NCI-H2196 treated with DMSO at 0.1 percent for 48 hours (cell line): ENCODE results near the gene RLIM.
"Not testable (repeated sequence)": the region's sequence is repeated elsewhere in the genome, so short reads cannot be mapped to it uniquely, and the experiment has no call there.

Experiments
- DNase-seq: peaks from one replicate; lab custom pipeline; 2025; ENCODE audit not compliant: unreplicated experiment; lab: John Stamatoyannopoulos, UW

RLIM gene, protein sequence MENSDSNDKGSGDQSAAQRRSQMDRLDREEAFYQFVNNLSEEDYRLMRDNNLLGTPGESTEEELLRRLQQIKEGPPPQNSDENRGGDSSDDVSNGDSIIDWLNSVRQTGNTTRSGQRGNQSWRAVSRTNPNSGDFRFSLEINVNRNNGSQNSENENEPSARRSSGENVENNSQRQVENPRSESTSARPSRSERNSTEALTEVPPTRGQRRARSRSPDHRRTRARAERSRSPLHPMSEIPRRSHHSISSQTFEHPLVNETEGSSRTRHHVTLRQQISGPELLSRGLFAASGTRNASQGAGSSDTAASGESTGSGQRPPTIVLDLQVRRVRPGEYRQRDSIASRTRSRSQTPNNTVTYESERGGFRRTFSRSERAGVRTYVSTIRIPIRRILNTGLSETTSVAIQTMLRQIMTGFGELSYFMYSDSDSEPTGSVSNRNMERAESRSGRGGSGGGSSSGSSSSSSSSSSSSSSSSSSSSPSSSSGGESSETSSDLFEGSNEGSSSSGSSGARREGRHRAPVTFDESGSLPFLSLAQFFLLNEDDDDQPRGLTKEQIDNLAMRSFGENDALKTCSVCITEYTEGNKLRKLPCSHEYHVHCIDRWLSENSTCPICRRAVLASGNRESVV

DNA sequence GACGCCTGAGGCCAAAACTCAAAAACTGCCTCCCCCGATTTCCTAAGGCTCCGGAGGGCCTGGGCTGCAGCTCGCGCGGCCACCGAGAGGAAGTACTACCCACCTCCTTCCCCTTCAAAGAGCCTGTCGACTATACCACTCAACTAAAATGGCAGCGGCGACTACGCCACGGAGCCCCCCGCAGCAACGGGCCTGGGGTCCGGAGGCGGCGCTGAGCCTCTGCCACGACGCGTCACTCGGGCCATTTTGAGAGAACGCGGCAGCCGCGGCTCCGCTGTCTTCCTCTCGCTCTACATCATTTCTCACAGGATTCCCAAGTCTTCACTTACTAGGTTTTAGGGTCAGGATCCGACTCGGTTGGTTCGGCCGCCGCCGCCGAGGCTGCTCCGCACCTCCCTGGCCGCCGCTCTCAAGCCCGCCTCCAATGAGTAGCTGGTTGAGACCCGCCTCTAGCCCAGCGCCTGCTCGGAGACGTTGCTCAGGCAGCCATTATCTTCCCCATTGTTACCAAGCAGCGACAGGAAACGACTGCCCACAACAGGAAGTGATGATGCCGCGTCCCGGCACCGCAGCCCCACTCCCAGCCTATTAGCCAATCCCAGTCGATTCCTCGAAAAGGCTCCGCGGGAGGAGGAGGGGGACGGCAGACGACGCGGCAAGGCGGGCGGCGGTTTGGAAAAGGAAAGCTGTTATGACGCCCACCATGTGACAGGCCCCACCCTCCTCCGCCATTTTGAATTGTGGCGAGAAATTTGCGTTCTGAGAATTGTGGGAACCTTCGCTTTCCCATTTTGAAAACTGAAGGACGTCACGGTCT, at the start of gene RLIM:
Gene RLIM (minus strand): TSS at position 532 of the 817 bp plus-strand sequence. CDS start 18,647 bp downstream, outside the sequence.
- DNase-seq, result peak; percentile 78

DNA sequence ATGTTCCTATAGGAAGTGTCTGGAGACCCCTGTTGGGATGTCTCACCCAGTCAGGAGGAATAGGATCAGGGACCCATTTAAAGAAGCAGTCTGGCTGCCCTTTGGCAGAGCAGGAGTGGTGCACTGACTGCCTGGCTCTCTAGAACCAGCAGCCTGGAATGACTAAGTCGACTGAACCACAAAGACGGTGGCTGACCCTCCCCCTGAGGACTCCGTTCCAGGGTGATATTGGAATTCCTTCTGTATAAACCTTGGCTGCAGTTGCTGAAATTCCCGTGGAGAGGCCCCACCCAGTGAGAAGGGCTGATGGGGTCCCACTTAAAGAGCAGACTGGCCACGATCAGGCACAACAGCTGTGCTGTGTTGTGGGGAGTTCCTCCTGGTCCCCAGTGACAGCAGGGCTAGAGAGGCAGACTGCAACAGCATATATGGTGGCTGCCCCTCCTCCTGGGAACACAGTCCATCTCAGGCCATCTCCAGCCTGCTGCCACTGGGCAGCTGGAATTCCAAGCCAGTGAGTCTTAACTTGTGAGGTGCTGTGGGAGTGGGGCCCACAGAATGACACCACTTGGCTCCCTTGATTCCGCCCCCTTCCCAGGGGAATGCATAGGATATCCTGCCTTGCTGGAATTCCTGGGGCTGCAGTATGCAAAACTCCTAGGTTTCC, 41.8 kb upstream of the RLIM start:
- DNase-seq, result no peak

DNA sequence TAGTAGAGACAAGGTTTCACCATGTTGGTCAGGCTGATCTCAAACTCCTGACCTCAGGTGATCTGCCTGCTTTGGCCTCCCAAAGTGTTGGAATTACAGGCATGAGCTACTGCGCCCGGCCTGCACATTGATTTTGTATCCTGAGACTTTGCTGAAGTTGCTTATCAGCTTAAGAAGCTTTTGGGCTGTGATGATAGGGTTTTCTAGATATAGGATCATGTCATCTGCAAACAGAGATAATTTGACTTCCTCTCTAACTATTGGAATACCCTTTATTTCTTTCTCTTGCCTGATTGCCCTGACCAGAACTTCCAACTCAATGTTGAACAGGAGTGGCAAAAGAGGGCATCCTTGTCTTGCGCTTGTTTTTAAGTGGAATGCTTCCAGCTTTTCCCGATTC, 40.5 kb upstream of the RLIM start:
- DNase-seq, result not testable (repeated sequence)

DNA sequence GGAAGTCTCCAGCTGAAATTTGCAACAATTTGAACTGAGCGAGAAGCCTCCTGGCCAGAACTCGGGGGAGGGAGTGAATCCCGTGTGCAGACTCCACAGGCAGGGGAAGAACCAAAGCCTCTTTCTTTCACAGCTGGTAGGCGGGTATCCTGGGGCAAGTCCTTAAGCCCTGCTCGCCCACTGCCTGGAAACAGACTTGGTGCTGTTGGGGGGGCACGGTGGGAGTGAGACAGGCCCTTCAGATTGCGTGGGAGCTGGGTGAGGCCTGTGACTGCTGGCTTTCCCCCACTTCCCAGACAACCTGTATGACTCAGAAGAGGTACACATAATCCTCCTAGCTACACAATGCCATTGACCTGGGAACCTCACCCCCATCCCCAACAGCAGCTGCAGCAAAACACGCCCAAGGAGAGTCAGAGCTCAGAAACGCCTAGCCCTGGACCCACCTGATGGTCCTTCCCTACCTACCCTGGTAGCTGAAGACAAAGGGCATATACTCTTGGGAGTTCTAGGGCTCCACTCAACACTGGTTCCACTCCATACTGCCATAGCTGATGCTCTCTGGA, 22.4 kb upstream of the RLIM start:
- no peak for DNase-seq

DNA sequence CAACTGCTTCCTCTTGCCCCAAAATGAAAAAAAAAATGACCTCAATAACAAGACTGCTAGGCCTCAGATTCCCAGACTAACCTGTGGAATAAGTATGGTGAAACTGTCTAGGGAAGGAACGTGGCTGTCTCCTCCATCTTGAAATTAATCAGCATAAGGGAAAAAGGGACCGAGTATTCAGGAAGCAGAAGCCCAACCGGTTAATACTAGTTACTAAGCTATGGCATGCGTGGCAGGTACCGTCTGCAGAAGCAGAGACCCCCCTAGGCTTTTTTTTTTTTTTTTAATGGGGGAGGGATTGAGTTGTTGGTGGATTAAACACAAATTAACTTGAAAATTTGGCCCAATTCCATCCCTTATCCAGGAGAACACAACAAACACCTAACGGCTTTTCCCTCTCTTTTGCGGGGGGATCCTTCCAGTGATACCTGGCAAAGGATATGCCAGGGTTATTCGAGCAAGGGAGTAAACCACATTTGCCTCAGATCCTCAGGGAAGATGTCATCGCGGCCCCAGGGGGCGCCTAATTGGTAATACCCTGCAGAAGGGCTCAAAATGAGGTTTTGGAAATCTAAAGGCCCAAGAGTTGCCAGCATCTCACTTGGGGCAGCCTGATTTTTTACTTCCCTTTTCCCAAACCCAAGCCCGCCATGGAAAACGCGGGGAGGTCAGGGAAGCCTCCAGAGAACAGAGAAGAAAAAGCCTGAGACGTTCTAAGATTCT, 893 bp downstream of the RLIM start:
- DNase-seq, result no peak

DNA sequence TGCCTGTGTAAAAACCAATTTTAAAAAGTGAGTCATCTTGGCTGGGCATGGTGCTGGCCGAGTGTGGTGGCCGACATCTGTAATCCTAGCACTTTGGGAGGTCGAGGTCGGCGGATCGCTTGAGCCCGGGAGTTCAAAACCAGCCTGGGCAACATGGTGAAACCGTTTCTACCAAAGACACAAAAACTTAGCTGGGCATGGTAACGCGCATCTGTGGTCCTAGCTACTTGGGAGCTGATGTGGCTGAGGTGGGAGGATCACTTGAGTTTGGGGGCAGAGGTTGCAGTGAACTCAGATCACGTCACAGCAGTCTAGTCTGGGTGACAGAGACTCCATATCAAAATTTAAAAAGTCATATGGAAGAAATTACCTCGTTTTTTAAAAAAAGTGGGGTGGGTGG, 7.6 kb downstream of the RLIM start:
- no peak for DNase-seq

DNA sequence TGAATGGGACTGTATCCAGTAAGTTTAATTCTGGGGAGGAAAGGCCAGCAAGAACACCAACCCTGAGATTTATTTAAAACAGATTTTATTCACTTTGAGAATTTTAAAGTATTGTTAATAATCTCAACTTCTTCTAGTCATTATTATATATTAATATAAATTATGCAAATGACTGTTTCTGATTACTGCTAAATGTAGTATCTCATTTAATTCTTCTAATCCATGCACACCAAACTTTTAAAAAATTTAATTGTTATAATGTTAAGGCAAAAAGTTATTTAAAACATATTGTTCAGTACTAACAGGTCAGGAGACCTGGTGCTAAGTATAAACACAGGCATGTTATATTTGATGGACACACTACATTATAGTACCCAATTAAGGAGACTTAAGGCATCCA, 8.1 kb downstream of the RLIM start:
- no peak for DNase-seq

DNA sequence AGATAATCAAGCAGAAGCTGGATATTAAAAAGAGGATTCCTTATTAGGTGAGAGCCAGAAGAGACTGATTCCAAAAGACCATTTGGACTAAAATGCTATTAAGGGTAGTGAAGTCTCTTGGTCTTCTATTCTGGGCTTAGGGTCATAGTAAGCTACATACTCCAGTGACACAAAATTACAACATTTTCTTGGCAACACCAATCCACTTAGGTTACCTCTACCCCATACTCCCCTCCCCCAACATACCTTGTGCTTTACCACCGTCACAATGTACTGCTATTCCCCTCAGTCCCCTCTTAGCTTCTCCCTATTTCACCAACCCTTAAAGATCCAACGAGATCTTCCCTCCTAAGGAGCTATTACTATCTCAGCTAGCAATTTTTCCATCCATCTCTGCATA, 11.4 kb downstream of the RLIM start:
- DNase-seq, result no peak

DNA sequence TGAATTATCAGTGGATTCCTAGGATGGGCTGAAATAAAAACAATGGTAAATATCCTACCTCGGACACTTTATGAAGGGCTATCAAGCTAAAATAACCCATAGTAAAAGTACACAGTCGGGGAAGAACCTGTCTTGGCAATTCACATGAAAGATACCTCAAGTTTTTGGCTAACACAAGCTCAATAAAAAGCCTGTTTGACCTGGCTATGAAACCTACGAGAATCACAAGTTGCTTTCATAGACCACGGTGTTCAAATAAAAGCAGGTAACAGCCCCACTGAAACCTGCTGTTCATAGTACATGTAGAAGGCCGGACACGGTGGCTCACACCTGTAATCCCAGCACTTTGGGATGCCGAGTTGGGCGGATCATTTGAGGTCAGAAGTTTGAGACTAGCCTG, 12.3 kb downstream of the RLIM start:
- DNase-seq, result no peak

DNA sequence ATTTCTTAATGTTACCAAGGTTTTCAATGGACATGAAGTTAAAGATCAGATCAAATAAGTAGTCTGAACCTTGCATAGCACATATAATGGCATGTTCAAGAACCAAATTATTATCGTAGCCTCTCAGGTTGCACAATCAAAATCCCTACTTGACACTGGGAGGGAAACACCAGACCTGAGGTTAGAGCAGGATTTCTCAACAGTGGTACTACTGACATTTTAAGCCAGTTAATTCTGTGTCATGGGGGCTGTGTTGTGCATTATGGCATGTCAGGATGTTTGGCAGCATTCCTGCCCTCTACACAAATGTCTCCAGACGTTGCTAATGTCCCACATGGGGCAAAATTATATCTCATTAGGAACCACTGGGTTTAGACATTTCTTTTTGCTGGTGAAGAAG, 20.8 kb downstream of the RLIM start:
- DNase-seq, result no peak

DNA sequence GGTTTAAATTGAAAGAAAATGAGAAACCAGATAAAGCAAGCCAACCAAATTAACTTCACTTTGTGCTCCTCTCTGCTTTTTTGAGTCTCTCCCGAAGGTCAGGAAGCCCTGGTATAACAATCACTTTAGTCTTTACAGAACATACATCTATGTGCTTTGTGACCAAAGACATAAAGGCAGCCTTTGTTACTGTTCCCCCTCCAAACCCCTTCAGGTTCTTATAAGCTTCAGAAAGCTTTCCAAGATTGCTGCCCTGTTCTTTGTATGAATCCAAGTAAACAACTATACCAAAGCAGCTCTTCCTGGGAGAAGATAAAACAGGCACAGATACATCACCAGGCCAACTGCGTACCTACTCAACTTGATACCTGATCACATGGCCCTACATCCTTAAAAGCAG, 28.7 kb downstream of the RLIM start:
- no peak for DNase-seq

DNA sequence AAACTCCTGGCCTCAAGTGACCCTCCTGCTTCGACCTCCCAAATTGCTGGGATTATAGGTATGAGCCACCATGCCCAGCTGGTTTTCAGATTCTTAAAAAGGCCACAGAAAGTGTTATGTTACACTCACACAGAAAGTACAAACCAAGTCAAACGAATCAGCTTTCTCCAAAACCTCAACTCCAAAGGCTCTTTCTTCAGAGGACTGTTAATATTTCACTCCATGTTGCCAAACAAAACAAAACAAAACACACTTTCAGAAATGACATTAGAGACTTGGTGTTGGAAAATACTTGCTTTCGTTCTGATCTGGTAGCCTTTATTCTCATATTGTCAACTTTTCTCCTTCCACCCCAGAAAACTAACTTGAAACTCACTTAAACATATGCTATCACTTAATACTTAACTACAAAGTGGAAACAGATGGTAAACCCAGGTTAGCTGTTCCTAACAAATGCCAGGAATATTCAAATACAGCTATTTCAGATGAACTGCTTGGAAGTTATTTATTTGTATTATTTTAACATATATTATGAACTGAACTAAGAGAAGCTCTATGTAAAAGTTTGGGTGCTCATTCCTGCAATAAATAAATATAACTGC, 34.7 kb downstream of the RLIM start:
- no peak for DNase-seq

DNA sequence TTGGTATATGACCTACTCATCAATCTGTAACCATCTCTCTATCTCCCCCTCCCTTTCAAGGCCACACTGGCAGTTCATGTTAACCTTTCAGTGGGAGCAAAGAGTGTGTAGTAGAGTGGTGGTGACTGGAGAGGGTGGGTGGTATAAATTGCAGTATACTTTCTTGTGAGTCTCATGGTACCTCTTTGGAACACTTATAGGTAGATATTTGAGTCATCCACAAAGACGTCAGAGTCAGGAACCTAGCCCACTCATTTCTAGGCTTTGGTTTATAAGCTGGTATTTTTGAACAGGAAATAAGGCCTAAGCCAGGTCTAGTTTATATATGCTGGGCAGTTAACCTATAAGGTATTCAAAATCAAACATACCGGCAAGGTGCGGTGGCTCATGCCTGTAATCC, 36.3 kb downstream of the RLIM start:
- DNase-seq, result no peak

DNA sequence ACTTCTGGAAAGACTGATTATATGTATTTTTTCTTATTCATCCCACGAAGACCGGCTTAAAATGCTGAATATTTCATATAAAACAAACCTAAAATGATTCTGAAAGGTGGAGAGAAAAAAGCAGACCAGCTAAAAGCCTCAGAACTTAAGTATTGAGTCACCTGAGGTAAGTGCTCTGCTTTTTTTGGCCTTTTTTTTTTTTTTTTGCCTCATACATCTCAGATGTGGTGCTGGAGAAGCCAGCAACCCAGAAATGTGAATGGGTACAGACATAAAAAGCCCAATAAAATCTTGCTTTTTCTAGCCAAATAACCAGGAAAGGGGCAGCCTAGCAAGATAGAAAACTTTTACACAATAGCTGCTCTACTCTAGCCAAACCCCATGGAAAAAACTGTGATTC, 57.0 kb downstream of the RLIM start:
- DNase-seq, result no peak

DNA sequence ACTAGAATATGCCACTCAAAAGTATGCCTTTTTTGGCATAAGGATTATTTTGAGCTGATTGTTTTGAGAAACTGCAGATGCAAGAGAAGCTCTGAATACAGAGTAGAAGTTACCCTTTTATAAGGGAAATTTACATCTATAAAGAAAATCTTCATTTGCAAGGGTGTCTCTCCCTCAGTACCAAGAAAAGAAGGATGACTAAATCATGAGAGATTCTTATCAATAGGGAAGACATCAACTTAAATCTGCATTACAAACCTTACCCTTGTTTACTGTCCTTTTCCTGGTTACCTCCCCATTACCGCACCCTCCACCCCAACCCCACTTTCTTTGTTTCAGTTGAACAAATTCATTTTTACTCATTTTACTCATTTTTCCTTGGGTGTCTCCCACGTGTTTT, 62.5 kb downstream of the RLIM start:
- DNase-seq, result no peak

DNA sequence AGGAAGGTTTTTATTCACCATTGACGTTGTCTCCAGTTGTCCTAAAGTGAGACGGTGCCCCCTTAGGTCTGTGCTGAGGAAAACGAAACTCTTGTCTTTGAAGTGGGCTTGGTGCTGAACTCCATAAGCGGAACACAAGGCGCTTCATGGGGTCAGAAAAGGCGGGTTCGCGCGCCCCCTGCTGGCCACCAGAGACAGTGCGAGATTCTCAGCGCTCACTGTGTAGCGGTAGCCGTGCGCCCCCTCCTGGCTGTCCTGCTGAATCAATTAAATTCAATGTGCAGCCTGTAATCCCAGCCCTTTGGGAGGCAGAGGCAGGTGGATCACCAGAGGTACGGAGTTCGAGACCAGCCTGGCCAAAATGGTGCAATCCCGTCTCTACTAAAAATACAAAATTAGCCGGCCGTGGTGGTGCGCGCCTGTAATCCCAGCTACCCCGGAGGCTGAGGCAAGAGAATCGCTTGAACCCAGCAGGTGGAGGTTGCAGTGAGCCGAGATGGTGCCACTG, 64.1 kb downstream of the RLIM start:
- peak; percentile 27 for DNase-seq

DNA sequence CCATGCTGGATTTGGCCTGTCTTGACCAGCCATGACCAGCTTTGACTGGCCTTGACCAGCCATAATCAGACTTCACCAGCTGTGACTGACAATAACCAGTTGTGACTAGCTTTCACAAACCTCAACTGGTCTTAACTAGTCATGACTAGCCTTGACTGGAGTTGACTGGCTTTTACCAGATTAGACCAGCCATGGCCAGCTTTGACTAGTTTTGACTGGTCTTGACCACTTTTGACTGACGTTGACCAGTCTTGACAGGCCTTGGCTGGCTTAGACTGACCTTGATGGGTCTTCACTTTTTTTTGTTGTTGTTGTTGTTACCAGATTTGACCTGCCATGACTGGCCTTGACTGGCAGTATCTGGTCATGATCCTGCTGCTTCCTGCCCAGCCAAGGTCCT, 67.4 kb downstream of the RLIM start:
- no peak for DNase-seq

DNA sequence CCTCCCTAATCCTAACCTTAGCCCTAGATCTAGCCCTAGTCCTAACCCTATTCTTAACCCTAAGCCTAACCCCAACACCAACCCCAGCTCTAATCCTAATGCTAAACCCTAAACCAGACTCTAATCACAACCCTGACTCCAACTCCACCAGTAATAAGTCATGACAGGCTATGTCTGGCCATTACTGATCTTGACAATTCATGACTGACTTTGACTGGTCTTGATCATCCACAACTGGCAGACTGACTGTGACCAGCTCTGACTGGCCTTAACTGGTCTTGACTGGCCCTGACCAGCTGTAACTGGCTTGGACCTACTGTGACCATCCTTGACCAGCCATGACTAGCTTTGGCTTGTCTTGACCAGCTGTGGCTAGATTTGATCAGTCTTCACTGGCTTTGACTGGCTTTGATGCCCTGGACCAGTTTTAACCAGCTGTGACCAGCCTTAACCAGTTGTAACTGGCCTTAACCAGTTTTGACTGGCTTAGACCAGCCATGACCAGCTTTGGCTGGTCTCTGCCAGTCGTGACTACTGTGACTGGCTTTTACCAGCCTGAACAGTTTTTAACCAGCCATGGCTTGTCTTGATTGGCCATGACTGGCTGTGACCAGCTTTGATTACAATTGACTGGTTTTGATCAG, 68.4 kb downstream of the RLIM start:
- no peak for DNase-seq

DNA sequence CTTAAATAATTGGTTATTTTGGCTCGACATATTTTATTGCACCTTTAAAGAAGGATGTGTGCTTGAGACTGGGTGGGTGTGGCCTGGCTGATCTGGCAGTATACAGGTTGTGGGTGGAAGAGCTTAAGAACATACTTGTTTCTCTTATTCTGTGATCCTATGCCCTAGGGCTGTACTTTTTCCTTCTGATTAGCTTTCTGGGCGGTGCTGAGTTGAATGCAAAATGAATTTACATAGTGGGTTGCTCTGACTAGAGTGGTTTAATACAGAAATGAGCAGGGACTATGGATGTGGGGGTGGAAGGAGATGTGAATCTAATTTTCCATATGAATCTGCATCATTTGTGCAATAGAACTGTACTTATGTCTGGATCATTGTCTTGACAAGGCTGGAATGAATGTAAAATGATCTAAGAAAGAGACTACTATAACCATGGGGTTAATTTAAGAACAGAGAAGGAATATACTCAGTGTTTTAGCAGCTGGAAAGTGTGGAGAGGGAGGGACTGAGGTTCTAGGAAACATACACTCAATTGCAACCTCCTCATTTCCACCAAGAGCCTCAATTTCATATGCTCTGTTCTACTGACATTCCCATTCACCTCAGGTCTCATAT, 73.7 kb downstream of the RLIM start:
- DNase-seq, result no peak
